Nasal cavity respiratory epithelium epithelial cell of viscerocranial mucosa (primary cell): ENCODE data around the gene INPPL1. TPM values are rescaled to one million over a fixed set of nuclear protein-coding genes. Genes with fewer than 3 reads are reported as not detected.

Experiments used
- total RNA-seq: library from RNA; depleted of rRNA; stranded (reverse); fragments of >200 nt; gene quantifications from 2 replicates; pipeline ENCODE4 v1.2.3, GENCODE V29; 2014

The INPPL1 gene
- 21.9 and 57.9 TPM in 2 replicates for total RNA-seq

GRCh38 chr11:72224564-72225410, at the start of gene INPPL1:
TSS of gene INPPL1 (plus strand) at chr11:72224767. CDS start at chr11:72224985, 218 bp downstream.

GRCh38 chr11:72191961-72192381, 32.6 kb upstream of the INPPL1 start, which contains the start of gene FOLR1:
TSS of gene FOLR1 (plus strand) at chr11:72192140. CDS start at chr11:72192174, 34 bp downstream.

GRCh38 chr11:72216638-72217037, 7.9 kb upstream of the INPPL1 start, which contains the start of gene FOLR2:
TSS of gene FOLR2 (plus strand) at chr11:72216794. CDS start at chr11:72218585, 1,791 bp downstream.

GRCh38 chr11:72244060-72244360, 19.4 kb downstream of the INPPL1 start, which contains the start of gene PHOX2A:
TSS of gene PHOX2A (minus strand) at chr11:72244176. CDS start at chr11:72244004, 172 bp downstream.

Other genes with a start within 250 kb of the INPPL1 start
- gene IL18BP, start 225.9 kb upstream of the INPPL1 start, total RNA-seq = 0.68 and 3.2 TPM in 2 replicates
- gene NUMA1, start 144.2 kb upstream of the INPPL1 start, total RNA-seq = 124 and 151 TPM in 2 replicates
- gene LRRC51, start 143.9 kb upstream of the INPPL1 start, total RNA-seq = 2.7 and 3.1 TPM in 2 replicates
- 101 and 137 TPM in 2 replicates for gene LAMTOR1, start 121.5 kb upstream of the INPPL1 start, total RNA-seq
- not detected in 2 replicates for gene TOMT, start 118.8 kb upstream of the INPPL1 start, total RNA-seq
- gene ANAPC15, start 112.1 kb upstream of the INPPL1 start, total RNA-seq = 23.9 and 29.9 TPM in 2 replicates
- 19.7 and 23.6 TPM in 2 replicates for gene FOLR3, start 89.0 kb upstream of the INPPL1 start, total RNA-seq
- 4.7 TPM in 1 of 2 replicates, not detected in the other for gene FOLR1, start 32.6 kb upstream of the INPPL1 start, total RNA-seq
- not detected in 2 replicates for gene FOLR2, start 8.0 kb upstream of the INPPL1 start, total RNA-seq
- not detected in 2 replicates for gene PHOX2A, start 19.4 kb downstream of the INPPL1 start, total RNA-seq
- gene CLPB, start 209.8 kb downstream of the INPPL1 start, total RNA-seq = 31.8 and 48.9 TPM in 2 replicates